CD14-positive monocyte (primary cell): ENCODE results near the gene ACTG1. TPM values are rescaled to one million over a fixed set of nuclear protein-coding genes. Genes with fewer than 3 reads are reported as not detected.

Experiments
- DNase-seq, 3 donors: peaks; one replicate each; pipeline ENCODE4 v3.0.0-alpha.2; 2011 to 2022
- H2AFZ ChIP-seq: 2 replicates; pipeline ENCODE4 v1.6.0; 2012; ENCODE audit warnings: mild to moderate bottlenecking, low read depth, low read length, inconsistent platforms; ENCODE audit not compliant: insufficient read depth, poor library complexity, severe bottlenecking
- H3K27ac ChIP-seq, 2 donors: 1 replicate in 1 of 2; 2 replicates in 1 of 2; pipeline ENCODE4 v1.5.1; 2012 to 2013; ENCODE audit warnings: low read length in 2 of 2, control low read depth in 1 of 2, inconsistent platforms in 1 of 2, low read depth in 1 of 2, mild to moderate bottlenecking in 1 of 2
- H3K27me3 ChIP-seq, 2 donors: one replicate each; pipeline versions ENCODE4 v1.6.0 to v1.6.1; 2011 to 2013; ENCODE audit warnings: low read length in 2 of 2; ENCODE audit not compliant: control insufficient read depth in 2 of 2, insufficient read depth in 2 of 2
- H3K36me3 ChIP-seq, 2 donors: replicated peaks in 1 of 2; 1 replicate in 1 of 2; 2 replicates in 1 of 2; pipeline versions ENCODE4 v1.5.1 to v1.6.1; 2012 to 2013; ENCODE audit warnings: low read length in 2 of 2, control low read depth in 1 of 2, inconsistent platforms in 1 of 2, mild to moderate bottlenecking in 1 of 2; ENCODE audit not compliant: insufficient read depth in 2 of 2, control insufficient read depth in 1 of 2
- H3K4me1 ChIP-seq, 2 donors: 1 replicate in 1 of 2; 2 replicates in 1 of 2; pipeline versions ENCODE4 v1.5.1 to v1.6.1; 2012 to 2013; ENCODE audit warnings: low read length in 2 of 2, control low read depth in 1 of 2, inconsistent platforms in 1 of 2, mild to moderate bottlenecking in 1 of 2, moderate library complexity in 1 of 2; ENCODE audit not compliant: insufficient read depth in 2 of 2, control insufficient read depth in 1 of 2
- H3K4me2 ChIP-seq: replicated peaks from 2 replicates; pipeline ENCODE3; 2012; ENCODE audit warnings: low read length, moderate library complexity, mild to moderate bottlenecking; ENCODE audit not compliant: poor library complexity, severe bottlenecking; ENCODE audit errors: extremely low read depth
- H3K4me3 ChIP-seq, 3 experiments: fragments of 200-600 bp in 1 of 3; sonication (generic) in 1 of 3; replicated peaks in 1 of 3; 1 replicate in 2 of 3; 2 replicates in 1 of 3; pipeline ENCODE4 v1.5.1; 2011 to 2013; ENCODE audit warnings: low read length in 3 of 3, mild to moderate bottlenecking in 3 of 3, control low read depth in 2 of 3, low read depth in 2 of 3, inconsistent platforms in 1 of 3, moderate library complexity in 1 of 3
- H3K79me2 ChIP-seq: 2 replicates; pipeline ENCODE4 v1.6.0; 2012; ENCODE audit warnings: mild to moderate bottlenecking, control low read depth, inconsistent platforms, low read length, moderate library complexity; ENCODE audit not compliant: insufficient read depth
- H3K9ac ChIP-seq: 2 replicates; pipeline ENCODE4 v1.6.0; 2017; ENCODE audit warnings: low read length, mild to moderate bottlenecking; ENCODE audit not compliant: insufficient read depth, poor library complexity, severe bottlenecking
- H3K9me3 ChIP-seq, 2 donors: replicated peaks in 1 of 2; 1 replicate in 1 of 2; 2 replicates in 1 of 2; pipeline versions ENCODE4 v1.5.1 to v1.6.1; 2012 to 2013; ENCODE audit warnings: low read length in 2 of 2, control low read depth in 1 of 2; ENCODE audit not compliant: control insufficient read depth in 1 of 2, insufficient read depth in 1 of 2
- H4K20me1 ChIP-seq: 2 replicates; pipeline ENCODE4 v1.6.0; 2012; ENCODE audit warnings: mild to moderate bottlenecking, low read length, control low read depth, moderate library complexity; ENCODE audit not compliant: insufficient read depth
- H3K27ac Mint-ChIP-seq, 7 donors: one replicate each; pipeline ENCODE4 v1.8.0; 2020; ENCODE audit warnings: mild to moderate bottlenecking in 7 of 7, mixed read lengths in 7 of 7, moderate library complexity in 6 of 7, inconsistent platforms in 2 of 7
- H3K27me3 Mint-ChIP-seq, 3 donors: one replicate each; pipeline ENCODE4 v1.8.0; 2021 to 2022; ENCODE audit warnings: low read depth in 3 of 3, mild to moderate bottlenecking in 3 of 3, mixed read lengths in 3 of 3, moderate library complexity in 3 of 3, inconsistent platforms in 1 of 3
- H3K36me3 Mint-ChIP-seq, 2 donors: one replicate each; pipeline ENCODE4 v1.8.0; 2020; ENCODE audit warnings: mixed read lengths in 2 of 2, inconsistent platforms in 1 of 2, mild to moderate bottlenecking in 1 of 2
- H3K4me1 Mint-ChIP-seq: one replicate; pipeline ENCODE4 v1.8.0; 2020; ENCODE audit warnings: mild to moderate bottlenecking, mixed read lengths
- H3K4me3 Mint-ChIP-seq, 2 donors: one replicate each; pipeline ENCODE4 v1.8.0; 2020; ENCODE audit warnings: mild to moderate bottlenecking in 2 of 2, mixed read lengths in 2 of 2, moderate library complexity in 1 of 2
- H3K9me3 Mint-ChIP-seq, 7 donors: one replicate each; pipeline ENCODE4 v1.8.0; 2020 to 2022; ENCODE audit warnings: mixed read lengths in 7 of 7, mild to moderate bottlenecking in 6 of 7, moderate library complexity in 6 of 7, inconsistent platforms in 2 of 7
- CTCF ChIP-seq: fragments of 200-600 bp; IDR thresholded peaks from one replicate; pipeline ENCODE4 v1.8.0; 2022; ENCODE audit warnings: antibody characterized with exemption, mild to moderate bottlenecking
- WGBS: methylation state at CpG from one replicate; pipeline ENCODE4 v1.1.5; 2013; ENCODE audit warnings: missing lambda C conversion rate; ENCODE audit not compliant: insufficient coverage; 5-methylcytosine and 5-hydroxymethylcytosine counted together
- intact Hi-C, 2 donors: fragments of 100-400 bp; cut with micrococcal nuclease; formaldehyde crosslinking; loops; one replicate each; pipeline versions ENCODE4 v1.15.0 to v1.15.1; 2023
- polyA plus RNA-seq, 3 donors: library from polyadenylated mRNA; depleted of rRNA in 1 of 3; unstranded in 2 of 3; stranded (reverse) in 1 of 3; fragments of 300-500 nt in 2 of 3; fragments of >200 nt in 1 of 3; fragmentation: Illumina TruSeq in 2 of 3; gene quantifications; 1 replicate in 2 of 3; 2 replicates in 1 of 3; pipeline ENCODE4 v1.2.3, GENCODE V29; 2012 to 2021

The ACTG1 gene
- polyA plus RNA-seq, 3 donors, result 1,133 to 3,195 (median 1,620) TPM

- no peaks in the 10 kb centered on the region for H3K9me3 ChIP-seq
- H3K4me1 ChIP-seq, result peaks cover 33 to 47% of the 10 kb centered on the region in 2 donors
- no peaks in the 10 kb centered on the region for H3K27me3 ChIP-seq
- H4K20me1 ChIP-seq, result peaks cover 52% of the 10 kb centered on the region
- peak overlapping the region; percentile 5 for H3K9ac ChIP-seq
- Mint-ChIP-seq H3K27ac (peak overlapping the region; percentile 25 to 95 (median 71)), H3K4me1 (peaks cover 47% of the 10 kb centered on the region), H3K36me3 (peaks cover 31 to 38% of the 10 kb centered on the region in 2 donors), H3K27me3 (peaks cover 0 to 11% (median 7%) of the 10 kb centered on the region in 3 donors), H3K4me3 (peak overlapping the region in 1 of 2 donors; percentile 96), H3K9me3 (peaks cover 0 to 4% (median 2%) of the 10 kb centered on the region in 7 donors)
- no peak for DNase-seq
- no peak overlapping the region for H2AFZ ChIP-seq
- no peak for TF ChIP-seq CTCF
- peaks cover 52% of the 10 kb centered on the region for H3K79me2 ChIP-seq
- peak overlapping the region; percentile 91 for H3K4me2 ChIP-seq
- H3K4me3 ChIP-seq, result peak overlapping the region in 1 of 3 experiments; percentile 94
- peaks cover 28 to 31% of the 10 kb centered on the region in 2 donors for H3K36me3 ChIP-seq
- intact Hi-C loops, result no loop called here
- WGBS, result 72% methylated on average over 8 of the region's 10 CpGs
- peak overlapping the region; percentile 8 to 70 for H3K27ac ChIP-seq
Measured at GRCh38 chr17:81508639-81509206, 3.9 kb downstream of the ACTG1 start.

- intact Hi-C loops, result no loop called here
- H3K27me3 Mint-ChIP-seq, result peaks cover 10 to 38% (median 21%) of the 10 kb centered on the region in 3 donors
- H3K36me3 Mint-ChIP-seq, result peaks cover 0 to 5% of the 10 kb centered on the region in 2 donors
- no peak overlapping the region for H3K9ac ChIP-seq
- DNase-seq, result no peak
- H3K4me3 ChIP-seq, result no peak overlapping the region
- H3K36me3 ChIP-seq, result peaks cover 0 to 2% of the 10 kb centered on the region in 2 donors
- peaks cover 13% of the 10 kb centered on the region for H4K20me1 ChIP-seq
- H2AFZ ChIP-seq, result no peak overlapping the region
- TF ChIP-seq CTCF, result no peak
- H3K9me3 Mint-ChIP-seq, result peaks cover 0 to 4% (median 0%) of the 10 kb centered on the region in 7 donors
- H3K4me1 Mint-ChIP-seq, result peaks cover 10% of the 10 kb centered on the region
- H3K79me2 ChIP-seq, result peaks cover 1% of the 10 kb centered on the region
- no peaks in the 10 kb centered on the region for H3K9me3 ChIP-seq
- H3K27ac Mint-ChIP-seq, result no peak overlapping the region
- no peaks in the 10 kb centered on the region for H3K27me3 ChIP-seq
- peaks cover under 1 to 4% of the 10 kb centered on the region in 2 donors for H3K4me1 ChIP-seq
- no peak overlapping the region for H3K4me2 ChIP-seq
- no peak overlapping the region for H3K27ac ChIP-seq
- peak overlapping the region in 1 of 2 donors; percentile 50 for H3K4me3 Mint-ChIP-seq
Measured at GRCh38 chr17:81503619-81504018, 9.0 kb downstream of the ACTG1 start.
